ENCODE results near the gene TMC3. TPM values are rescaled to one million over a fixed set of nuclear protein-coding genes. Genes with fewer than 3 reads are reported as not detected.

The TMC3 gene
- total RNA-seq, 1 experiment from 2014 or later, result not detected

DNA sequence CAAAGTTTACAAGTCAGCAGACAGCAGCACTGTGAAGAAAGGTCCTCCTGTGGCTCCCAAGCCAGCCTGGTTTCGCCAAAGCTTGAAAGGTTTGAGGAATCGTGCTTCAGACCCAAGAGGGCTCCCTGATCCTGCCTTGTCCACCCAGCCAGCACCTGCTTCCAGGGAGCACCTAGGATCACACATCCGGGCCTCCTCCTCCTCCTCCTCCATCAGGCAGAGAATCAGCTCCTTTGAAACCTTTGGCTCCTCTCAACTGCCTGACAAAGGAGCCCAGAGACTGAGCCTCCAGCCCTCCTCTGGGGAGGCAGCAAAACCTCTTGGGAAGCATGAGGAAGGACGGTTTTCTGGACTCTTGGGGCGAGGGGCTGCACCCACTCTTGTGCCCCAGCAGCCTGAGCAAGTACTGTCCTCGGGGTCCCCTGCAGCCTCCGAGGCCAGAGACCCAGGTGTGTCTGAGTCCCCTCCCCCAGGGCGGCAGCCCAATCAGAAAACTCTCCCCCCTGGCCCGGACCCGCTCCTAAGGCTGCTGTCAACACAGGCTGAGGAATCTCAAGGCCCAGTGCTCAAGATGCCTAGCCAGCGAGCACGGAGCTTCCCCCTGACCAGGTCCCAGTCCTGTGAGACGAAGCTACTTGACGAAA lies 74.3 kb downstream of the TMC3 start:
- intact Hi-C loops (cut with micrococcal nuclease; ENCODE audit: unreplicated experiment), result no loop called here
- Histone ChIP-seq H3K4me3 (ENCODE audit: low read depth, low read length) (no peak overlapping the region), H3K36me3 (ENCODE audit: control insufficient read depth, insufficient read depth, low read length) (no peaks in the 10 kb centered on the region), H3K9me3 (no peaks in the 10 kb centered on the region), H3K27me3 (replicated peaks; ENCODE audit: control insufficient read depth, insufficient read depth, low read length) (no peaks in the 10 kb centered on the region; the same call in none of the 2 replicates), H3K4me1 (no peaks in the 10 kb centered on the region)
- Mint-ChIP-seq H3K4me1 (ENCODE audit: low read depth, unreplicated experiment) (no peaks in the 10 kb centered on the region), H3K27me3 (ENCODE audit: insufficient read depth, unreplicated experiment) (peaks cover 14% of the 10 kb centered on the region), H3K4me3 (ENCODE audit: unreplicated experiment) (no peak overlapping the region), H3K27ac (ENCODE audit: unreplicated experiment) (no peak overlapping the region), H3K36me3 (ENCODE audit: insufficient read depth, unreplicated experiment) (no peaks in the 10 kb centered on the region), H3K9me3 (ENCODE audit: unreplicated experiment) (no peaks in the 10 kb centered on the region)
- no TSS peak for BruUV-seq (replicated peaks)
- DNase-seq, result no peak
- TF ChIP-seq, protein P1, sequence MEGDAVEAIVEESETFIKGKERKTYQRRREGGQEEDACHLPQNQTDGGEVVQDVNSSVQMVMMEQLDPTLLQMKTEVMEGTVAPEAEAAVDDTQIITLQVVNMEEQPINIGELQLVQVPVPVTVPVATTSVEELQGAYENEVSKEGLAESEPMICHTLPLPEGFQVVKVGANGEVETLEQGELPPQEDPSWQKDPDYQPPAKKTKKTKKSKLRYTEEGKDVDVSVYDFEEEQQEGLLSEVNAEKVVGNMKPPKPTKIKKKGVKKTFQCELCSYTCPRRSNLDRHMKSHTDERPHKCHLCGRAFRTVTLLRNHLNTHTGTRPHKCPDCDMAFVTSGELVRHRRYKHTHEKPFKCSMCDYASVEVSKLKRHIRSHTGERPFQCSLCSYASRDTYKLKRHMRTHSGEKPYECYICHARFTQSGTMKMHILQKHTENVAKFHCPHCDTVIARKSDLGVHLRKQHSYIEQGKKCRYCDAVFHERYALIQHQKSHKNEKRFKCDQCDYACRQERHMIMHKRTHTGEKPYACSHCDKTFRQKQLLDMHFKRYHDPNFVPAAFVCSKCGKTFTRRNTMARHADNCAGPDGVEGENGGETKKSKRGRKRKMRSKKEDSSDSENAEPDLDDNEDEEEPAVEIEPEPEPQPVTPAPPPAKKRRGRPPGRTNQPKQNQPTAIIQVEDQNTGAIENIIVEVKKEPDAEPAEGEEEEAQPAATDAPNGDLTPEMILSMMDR (IDR thresholded peaks at IDR 0.05; ENCODE audit: insufficient read depth in 1 of 2, low read depth in 1 of 2, low read length in 1 of 2, severe bottlenecking in 1 of 2, unreplicated experiment in 1 of 2), result no peak
- ChIA-PET CTCF (no interaction called here), POLR2A (no interaction called here)

DNA sequence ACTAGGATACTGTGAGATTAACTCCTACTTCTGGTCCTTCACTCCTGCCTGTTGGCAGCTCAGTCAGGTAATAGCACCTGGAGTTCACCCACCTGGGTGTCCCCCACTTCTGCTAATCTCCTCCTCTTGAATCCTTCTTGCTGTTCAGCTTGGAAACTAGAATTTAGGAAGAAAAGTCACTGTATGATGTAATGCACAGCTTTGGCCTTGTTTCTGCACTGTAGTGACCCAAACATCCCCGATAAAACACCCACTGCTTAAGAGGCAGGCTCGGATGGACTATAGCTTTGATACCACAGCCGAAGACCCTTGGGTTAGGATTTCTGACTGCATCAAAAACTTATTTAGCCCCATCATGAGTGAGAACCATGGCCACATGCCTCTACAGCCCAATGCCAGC lies 74.9 kb downstream of the TMC3 start:
- no peak overlapping the region for H3K27ac Mint-ChIP-seq (ENCODE audit: unreplicated experiment)
- H3K27me3 ChIP-seq (replicated peaks; ENCODE audit: control insufficient read depth, insufficient read depth, low read length), result no peaks in the 10 kb centered on the region; the same call in none of the 2 replicates
- CTCF ChIA-PET, result no interaction called here
- BruUV-seq (replicated peaks), result no TSS peak
- intact Hi-C loops (cut with micrococcal nuclease; ENCODE audit: unreplicated experiment), result no loop called here
- POLR2A ChIA-PET, result no interaction called here
- H3K4me3 Mint-ChIP-seq (ENCODE audit: unreplicated experiment), result no peak overlapping the region
- H3K27me3 Mint-ChIP-seq (ENCODE audit: insufficient read depth, unreplicated experiment), result peaks cover 15% of the 10 kb centered on the region
- H3K36me3 ChIP-seq (ENCODE audit: control insufficient read depth, insufficient read depth, low read length), result no peaks in the 10 kb centered on the region
- no peak for DNase-seq
- H3K9me3 Mint-ChIP-seq (ENCODE audit: unreplicated experiment), result no peaks in the 10 kb centered on the region
- no peaks in the 10 kb centered on the region for H3K9me3 ChIP-seq
- no peaks in the 10 kb centered on the region for H3K4me1 Mint-ChIP-seq (ENCODE audit: low read depth, unreplicated experiment)
- no peaks in the 10 kb centered on the region for H3K4me1 ChIP-seq
- TF ChIP-seq, protein P1 (IDR thresholded peaks at IDR 0.05; ENCODE audit: insufficient read depth in 1 of 2, low read depth in 1 of 2, low read length in 1 of 2, severe bottlenecking in 1 of 2, unreplicated experiment in 1 of 2), result no peak
- no peaks in the 10 kb centered on the region for H3K36me3 Mint-ChIP-seq (ENCODE audit: insufficient read depth, unreplicated experiment)
- H3K4me3 ChIP-seq (ENCODE audit: low read depth, low read length), result no peak overlapping the region

DNA sequence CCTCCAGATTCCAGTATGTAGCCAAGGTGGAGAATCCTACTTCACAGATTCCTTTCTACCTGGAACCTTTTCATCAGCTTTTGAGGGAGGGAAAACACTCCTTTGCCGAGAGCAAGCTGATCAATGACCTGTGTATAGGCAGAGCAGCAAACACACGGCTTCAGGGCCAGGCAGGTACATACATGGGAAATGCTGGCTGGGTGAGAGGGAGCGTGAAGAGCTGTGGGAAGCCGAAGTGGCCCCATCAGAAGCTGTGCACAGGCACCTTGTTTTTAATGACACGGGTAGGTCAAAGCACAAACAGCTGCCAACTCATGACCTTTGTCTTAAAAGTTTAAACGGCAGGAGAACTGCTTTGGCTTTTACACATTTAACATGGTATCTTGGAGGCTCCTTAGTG lies 75.4 kb downstream of the TMC3 start:
- Histone ChIP-seq H3K36me3 (ENCODE audit: control insufficient read depth, insufficient read depth, low read length) (no peaks in the 10 kb centered on the region), H3K4me3 (ENCODE audit: low read depth, low read length) (no peak overlapping the region), H3K27me3 (replicated peaks; ENCODE audit: control insufficient read depth, insufficient read depth, low read length) (no peaks in the 10 kb centered on the region; the same call in none of the 2 replicates), H3K9me3 (no peaks in the 10 kb centered on the region), H3K4me1 (no peaks in the 10 kb centered on the region)
- BruUV-seq (replicated peaks), result no TSS peak
- intact Hi-C loops (cut with micrococcal nuclease; ENCODE audit: unreplicated experiment), result no loop called here
- Mint-ChIP-seq H3K27me3 (ENCODE audit: insufficient read depth, unreplicated experiment) (peaks cover 15% of the 10 kb centered on the region), H3K4me3 (ENCODE audit: unreplicated experiment) (no peak overlapping the region), H3K4me1 (ENCODE audit: low read depth, unreplicated experiment) (no peaks in the 10 kb centered on the region), H3K27ac (ENCODE audit: unreplicated experiment) (no peak overlapping the region), H3K36me3 (ENCODE audit: insufficient read depth, unreplicated experiment) (no peaks in the 10 kb centered on the region), H3K9me3 (ENCODE audit: unreplicated experiment) (no peaks in the 10 kb centered on the region)
- ChIA-PET CTCF (no interaction called here), POLR2A (no interaction called here)
- DNase-seq, result no peak
- TF ChIP-seq, protein P1 (IDR thresholded peaks at IDR 0.05; ENCODE audit: insufficient read depth in 1 of 2, low read depth in 1 of 2, low read length in 1 of 2, severe bottlenecking in 1 of 2, unreplicated experiment in 1 of 2), result no peak
